ENCODE data around the gene DARS1.
"Not testable (repeated sequence)": the region's sequence is repeated elsewhere in the genome, so short reads cannot be mapped to it uniquely, and the experiment has no call there.

The DARS1 gene

GRCh38 chr2:135974036-135974435 lies 11.4 kb downstream of the DARS1 start:
- no peak overlapping the region for H3K4me3 ChIP-seq (ENCODE audit: low read length)
- no peaks in the 10 kb centered on the region for H3K9me2 ChIP-seq (replicated peaks; ENCODE audit: control insufficient read depth, low read length)
- peaks cover 84% of the 10 kb centered on the region for H3K79me2 ChIP-seq (ENCODE audit: control insufficient read depth, low read length)
- H3K27me3 ChIP-seq (ENCODE audit: control insufficient read depth, low read length): no peaks in the 10 kb centered on the region
- H4K20me1 ChIP-seq (ENCODE audit: control insufficient read depth, insufficient read depth, low read depth, low read length): no peaks in the 10 kb centered on the region
- H3F3A ChIP-seq (ENCODE audit: control insufficient read depth, insufficient read depth): peaks cover 18% of the 10 kb centered on the region
- H3K4me2 ChIP-seq (ENCODE audit: low read length): peak overlapping the region; percentile 56
- peaks cover 47% of the 10 kb centered on the region for H3K4me1 ChIP-seq (ENCODE audit: control insufficient read depth, low read length)
- no peak for TF ChIP-seq EZH2phosphoT487 (IDR thresholded peaks at IDR 0.05; ENCODE audit: borderline replicate concordance, low read length)
- TF ChIP-seq, protein P1, sequence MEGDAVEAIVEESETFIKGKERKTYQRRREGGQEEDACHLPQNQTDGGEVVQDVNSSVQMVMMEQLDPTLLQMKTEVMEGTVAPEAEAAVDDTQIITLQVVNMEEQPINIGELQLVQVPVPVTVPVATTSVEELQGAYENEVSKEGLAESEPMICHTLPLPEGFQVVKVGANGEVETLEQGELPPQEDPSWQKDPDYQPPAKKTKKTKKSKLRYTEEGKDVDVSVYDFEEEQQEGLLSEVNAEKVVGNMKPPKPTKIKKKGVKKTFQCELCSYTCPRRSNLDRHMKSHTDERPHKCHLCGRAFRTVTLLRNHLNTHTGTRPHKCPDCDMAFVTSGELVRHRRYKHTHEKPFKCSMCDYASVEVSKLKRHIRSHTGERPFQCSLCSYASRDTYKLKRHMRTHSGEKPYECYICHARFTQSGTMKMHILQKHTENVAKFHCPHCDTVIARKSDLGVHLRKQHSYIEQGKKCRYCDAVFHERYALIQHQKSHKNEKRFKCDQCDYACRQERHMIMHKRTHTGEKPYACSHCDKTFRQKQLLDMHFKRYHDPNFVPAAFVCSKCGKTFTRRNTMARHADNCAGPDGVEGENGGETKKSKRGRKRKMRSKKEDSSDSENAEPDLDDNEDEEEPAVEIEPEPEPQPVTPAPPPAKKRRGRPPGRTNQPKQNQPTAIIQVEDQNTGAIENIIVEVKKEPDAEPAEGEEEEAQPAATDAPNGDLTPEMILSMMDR (IDR thresholded peaks at IDR 0.05; ENCODE audit: low read depth, low read length, poor library complexity, severe bottlenecking): no peak
- no peak overlapping the region for H3K27ac ChIP-seq (ENCODE audit: low read depth, low read length)
- H3K36me3 ChIP-seq (ENCODE audit: control insufficient read depth, low read length): peaks cover 87% of the 10 kb centered on the region
- no peaks in the 10 kb centered on the region for H3K9me3 ChIP-seq (ENCODE audit: control insufficient read depth, insufficient read depth, low read length)

DNA sequence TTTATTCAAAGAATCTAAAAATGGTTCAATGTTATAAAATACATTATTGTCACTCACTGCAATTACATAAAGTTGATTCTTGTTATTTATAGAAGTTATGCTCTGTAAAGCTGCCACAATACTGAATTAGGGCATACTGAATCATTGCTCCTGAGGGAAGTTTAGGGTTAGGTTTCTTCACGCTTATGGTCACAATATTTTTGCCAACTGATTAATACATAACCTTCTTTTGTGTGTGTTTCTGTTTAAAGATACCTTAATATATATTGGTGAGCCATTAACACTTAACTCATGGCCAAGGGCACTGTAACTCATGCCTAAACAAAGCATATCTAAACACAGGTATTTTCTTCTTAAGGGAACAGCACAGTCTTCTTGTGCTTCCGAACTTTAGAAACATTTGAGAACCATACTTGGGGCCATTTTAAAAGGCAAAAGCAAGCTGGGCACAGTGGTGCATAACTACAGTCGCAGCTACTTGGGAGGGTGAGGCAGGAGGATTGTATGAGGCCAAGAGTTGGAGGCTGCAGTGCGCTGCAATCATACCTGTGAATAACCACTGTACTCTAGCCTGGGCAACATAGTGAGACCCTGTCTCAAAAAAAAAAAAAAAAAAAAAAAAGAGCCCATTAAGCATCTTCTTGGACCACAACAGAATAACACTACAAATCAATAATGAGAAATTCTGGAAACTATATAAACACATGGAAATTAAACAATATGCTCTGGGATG lies 15.6 kb downstream of the DARS1 start:
- TF ChIP-seq, protein P1 (IDR thresholded peaks at IDR 0.05; ENCODE audit: low read depth, low read length, poor library complexity, severe bottlenecking): no peak
- TF ChIP-seq EZH2phosphoT487 (IDR thresholded peaks at IDR 0.05; ENCODE audit: borderline replicate concordance, low read length): no peak
- no peak overlapping the region for H3K4me3 ChIP-seq (ENCODE audit: low read length)
- H3K79me2 ChIP-seq (ENCODE audit: control insufficient read depth, low read length): peaks cover 98% of the 10 kb centered on the region
- no peak overlapping the region for H3K27ac ChIP-seq (ENCODE audit: low read depth, low read length)
- peaks cover 86% of the 10 kb centered on the region for H3K36me3 ChIP-seq (ENCODE audit: control insufficient read depth, low read length)
- H4K20me1 ChIP-seq (ENCODE audit: control insufficient read depth, insufficient read depth, low read depth, low read length): no peaks in the 10 kb centered on the region
- no peaks in the 10 kb centered on the region for H3F3A ChIP-seq (ENCODE audit: control insufficient read depth, insufficient read depth)
- H3K4me2 ChIP-seq (ENCODE audit: low read length): no peak overlapping the region
- H3K4me1 ChIP-seq (ENCODE audit: control insufficient read depth, low read length): peaks cover 25% of the 10 kb centered on the region
- no peaks in the 10 kb centered on the region for H3K9me3 ChIP-seq (ENCODE audit: control insufficient read depth, insufficient read depth, low read length)
- no peaks in the 10 kb centered on the region for H3K9me2 ChIP-seq (replicated peaks; ENCODE audit: control insufficient read depth, low read length)
- no peaks in the 10 kb centered on the region for H3K27me3 ChIP-seq (ENCODE audit: control insufficient read depth, low read length)

- no peak overlapping the region for H3K27ac ChIP-seq (ENCODE audit: low read depth, low read length)
- H3K27me3 ChIP-seq (ENCODE audit: control insufficient read depth, low read length): no peaks in the 10 kb centered on the region
- H3K79me2 ChIP-seq (ENCODE audit: control insufficient read depth, low read length): peaks cover 97% of the 10 kb centered on the region
- H3K9me3 ChIP-seq (ENCODE audit: control insufficient read depth, insufficient read depth, low read length): no peaks in the 10 kb centered on the region
- no peaks in the 10 kb centered on the region for H3K9me2 ChIP-seq (replicated peaks; ENCODE audit: control insufficient read depth, low read length)
- no peak overlapping the region for H3K4me2 ChIP-seq (ENCODE audit: low read length)
- TF ChIP-seq EZH2phosphoT487 (IDR thresholded peaks at IDR 0.05; ENCODE audit: borderline replicate concordance, low read length): no peak
- TF ChIP-seq, protein P1 (IDR thresholded peaks at IDR 0.05; ENCODE audit: low read depth, low read length, poor library complexity, severe bottlenecking): no peak
- no peaks in the 10 kb centered on the region for H4K20me1 ChIP-seq (ENCODE audit: control insufficient read depth, insufficient read depth, low read depth, low read length)
- no peak overlapping the region for H3K4me3 ChIP-seq (ENCODE audit: low read length)
- 0 out of 2 replicates have a peak, but pooled peaks cover 2% of the 10 kb centered on the region for H3F3A ChIP-seq (ENCODE audit: control insufficient read depth, insufficient read depth)
- H3K4me1 ChIP-seq (ENCODE audit: control insufficient read depth, low read length): peaks cover 45% of the 10 kb centered on the region
- peaks cover 77% of the 10 kb centered on the region for H3K36me3 ChIP-seq (ENCODE audit: control insufficient read depth, low read length)
Observed at GRCh38 chr2:135965756-135966155, 19.7 kb downstream of the DARS1 start.

- H3K27ac ChIP-seq (ENCODE audit: low read depth, low read length); H3F3A ChIP-seq (ENCODE audit: control insufficient read depth, insufficient read depth); H3K27me3 ChIP-seq (ENCODE audit: control insufficient read depth, low read length); H3K9me3 ChIP-seq (ENCODE audit: control insufficient read depth, insufficient read depth, low read length); H4K20me1 ChIP-seq (ENCODE audit: control insufficient read depth, insufficient read depth, low read depth, low read length); H3K4me3 ChIP-seq (ENCODE audit: low read length); H3K9me2 ChIP-seq (replicated peaks; ENCODE audit: control insufficient read depth, low read length); H3K4me2 ChIP-seq (ENCODE audit: low read length): not testable (repeated sequence)
- Histone ChIP-seq H3K36me3 (ENCODE audit: control insufficient read depth, low read length) (peaks cover 77% of the 10 kb centered on the region), H3K79me2 (ENCODE audit: control insufficient read depth, low read length) (peaks cover 95% of the 10 kb centered on the region), H3K4me1 (ENCODE audit: control insufficient read depth, low read length) (peaks cover 48% of the 10 kb centered on the region)
Observed at GRCh38 chr2:135964404-135964803, 21.0 kb downstream of the DARS1 start.

Measured in DOHH2 (cell line).